ENCODE results near the gene EEF1AKMT1. TPM values are rescaled to one million over a fixed set of nuclear protein-coding genes. Genes with fewer than 3 reads are reported as not detected.

EEF1AKMT1 gene
- polyA plus RNA-seq, 1 donor from 2014 or later, result 8.2 TPM

DNA sequence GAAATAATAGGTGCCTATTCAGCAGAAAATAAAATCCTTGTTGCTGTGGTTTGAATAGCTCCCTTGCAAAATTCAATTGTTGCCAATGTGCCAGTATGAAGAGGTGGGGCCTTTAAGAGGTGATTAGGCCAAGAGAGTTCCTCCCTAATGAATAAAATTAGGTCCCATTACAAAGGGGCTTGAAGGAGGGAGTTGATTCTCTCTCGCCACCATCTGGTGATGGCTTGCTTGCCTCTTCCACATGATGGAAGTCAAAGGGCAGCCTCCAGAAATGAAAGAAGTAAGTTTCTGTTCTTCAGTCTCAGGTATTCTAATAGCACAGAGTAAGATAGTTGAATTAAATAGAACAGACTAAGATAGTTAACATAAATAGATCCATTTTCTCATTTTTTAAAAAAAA is 3.0 kb upstream of the EEF1AKMT1 start:
- Histone ChIP-seq H4K20me1 (ENCODE audit: insufficient read depth) (no peaks in the 10 kb centered on the region), H3K9me2 (ENCODE audit: insufficient read depth, low read length) (no peaks in the 10 kb centered on the region), H3K36me3 (ENCODE audit: insufficient read depth, low read length) (no peaks in the 10 kb centered on the region), H3K79me2 (replicated peaks; ENCODE audit: insufficient read depth, low read length) (no peaks in the 10 kb centered on the region), H3K27ac (ENCODE audit: low read length) (no peak overlapping the region), H3F3A (ENCODE audit: insufficient read depth, low read length, poor library complexity, severe bottlenecking) (no peaks in the 10 kb centered on the region), H3K9me3 (ENCODE audit: low read length) (no peaks in the 10 kb centered on the region), H2AFZ (ENCODE audit: low read depth, low read length) (no peak overlapping the region), H3K4me2 (ENCODE audit: low read length) (no peak overlapping the region), H3K9ac (ENCODE audit: low read length) (no peak overlapping the region), H3K4me3 (ENCODE audit: low read length) (no peak overlapping the region), H3K27me3 (ENCODE audit: insufficient read depth, low read depth, low read length) (no peaks in the 10 kb centered on the region)
- TF ChIP-seq TAF1 (IDR thresholded peaks at IDR 0.05; ENCODE audit: low read depth) (no peak), RAD21 (conservative IDR thresholded peaks at IDR 0.05) (no peak), POLR2AphosphoS5 (IDR thresholded peaks at IDR 0.05) (no peak)

- no peak overlapping the region for H3K27ac ChIP-seq (ENCODE audit: low read length)
These were observed 2.2 kb upstream of the EEF1AKMT1 start for GRCh38 chr13:20775961-20776360.

More at GRCh38 chr13:20775961-20776360, 2.2 kb upstream of the EEF1AKMT1 start:
- Histone ChIP-seq H3K9me2 (ENCODE audit: insufficient read depth, low read length) (no peaks in the 10 kb centered on the region), H4K20me1 (ENCODE audit: insufficient read depth) (no peaks in the 10 kb centered on the region), H3K79me2 (replicated peaks; ENCODE audit: insufficient read depth, low read length) (no peaks in the 10 kb centered on the region), H3F3A (ENCODE audit: insufficient read depth, low read length, poor library complexity, severe bottlenecking) (no peaks in the 10 kb centered on the region), H2AFZ (ENCODE audit: low read depth, low read length) (no peak overlapping the region), H3K9ac (ENCODE audit: low read length) (no peak overlapping the region), H3K27me3 (ENCODE audit: insufficient read depth, low read depth, low read length) (no peaks in the 10 kb centered on the region), H3K36me3 (ENCODE audit: insufficient read depth, low read length) (no peaks in the 10 kb centered on the region), H3K9me3 (ENCODE audit: low read length) (no peaks in the 10 kb centered on the region), H3K4me2 (ENCODE audit: low read length) (no peak overlapping the region), H3K4me3 (ENCODE audit: low read length) (no peak overlapping the region)
- TF ChIP-seq POLR2AphosphoS5 (IDR thresholded peaks at IDR 0.05) (no peak), REST (IDR thresholded peaks at IDR 0.05; ENCODE audit: borderline replicate concordance) (no peak), EZH2 (IDR thresholded peaks at IDR 0.05; ENCODE audit: borderline replicate concordance, insufficient read depth, low read length, poor library complexity, severe bottlenecking) (no peak), SMC3 (conservative IDR thresholded peaks at IDR 0.05; ENCODE audit: poor library complexity) (no peak), MXI1 (conservative IDR thresholded peaks at IDR 0.05; ENCODE audit: poor library complexity, severe bottlenecking) (no peak), RAD21 (conservative IDR thresholded peaks at IDR 0.05) (no peak), EP300 (conservative IDR thresholded peaks at IDR 0.05; ENCODE audit: poor library complexity, severe bottlenecking) (no peak), TAF1 (IDR thresholded peaks at IDR 0.05; ENCODE audit: low read depth) (no peak)
- TF ChIP-seq, protein P1, sequence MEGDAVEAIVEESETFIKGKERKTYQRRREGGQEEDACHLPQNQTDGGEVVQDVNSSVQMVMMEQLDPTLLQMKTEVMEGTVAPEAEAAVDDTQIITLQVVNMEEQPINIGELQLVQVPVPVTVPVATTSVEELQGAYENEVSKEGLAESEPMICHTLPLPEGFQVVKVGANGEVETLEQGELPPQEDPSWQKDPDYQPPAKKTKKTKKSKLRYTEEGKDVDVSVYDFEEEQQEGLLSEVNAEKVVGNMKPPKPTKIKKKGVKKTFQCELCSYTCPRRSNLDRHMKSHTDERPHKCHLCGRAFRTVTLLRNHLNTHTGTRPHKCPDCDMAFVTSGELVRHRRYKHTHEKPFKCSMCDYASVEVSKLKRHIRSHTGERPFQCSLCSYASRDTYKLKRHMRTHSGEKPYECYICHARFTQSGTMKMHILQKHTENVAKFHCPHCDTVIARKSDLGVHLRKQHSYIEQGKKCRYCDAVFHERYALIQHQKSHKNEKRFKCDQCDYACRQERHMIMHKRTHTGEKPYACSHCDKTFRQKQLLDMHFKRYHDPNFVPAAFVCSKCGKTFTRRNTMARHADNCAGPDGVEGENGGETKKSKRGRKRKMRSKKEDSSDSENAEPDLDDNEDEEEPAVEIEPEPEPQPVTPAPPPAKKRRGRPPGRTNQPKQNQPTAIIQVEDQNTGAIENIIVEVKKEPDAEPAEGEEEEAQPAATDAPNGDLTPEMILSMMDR (IDR thresholded peaks at IDR 0.05; ENCODE audit: poor library complexity, severe bottlenecking), result no peak
